HepG2 (cell line): ENCODE measurements around the gene STX4. TPM values are rescaled to one million over a fixed set of nuclear protein-coding genes. Genes with fewer than 3 reads are reported as not detected.
A peak's percentile ranks its signal among the peaks of the same experiment; 100 is the strongest.

ENCODE experiments used
- ATAC-seq: fragments of 200-7000 bp; cut with Tn5 transposase; 3 replicates; pipeline ENCODE4 v1.9.1; 2020; ENCODE audit warnings: mild to moderate bottlenecking, moderate library complexity
- BruUV-seq: library from RNA; stranded (reverse); fragments of 400-500 nt; replicated peaks from 2 replicates; lab custom pipeline; 2021; lab: Mats Ljungman, UMichigan
- CTCF ChIA-PET: fragments of 300-600 bp; formaldehyde crosslinking; extraction: SDS; loops from one replicate; lab custom pipeline; 2021; ENCODE audit warnings: low total read pairs, inconsistent platforms, low intra/inter-chr PET ratio; lab: Yijun Ruan, JAX
- POLR2A ChIA-PET: fragments of 350-600 bp; sonication (Branson Sonifier 250); formaldehyde crosslinking; loops from one replicate; lab custom pipeline; 2020; ENCODE audit warnings: antibody characterized with exemption, inconsistent platforms; lab: Yijun Ruan, JAX
- DNase-seq: peaks from one replicate; pipeline ENCODE4 v3.0.0-alpha.2; 2015; ENCODE audit warnings: low spot score
- FAIRE-seq: peaks from 3 replicates; lab custom pipeline; 2011; peaks lifted over from hg19 to GRCh38; lab: Jason Lieb, UNC
- H2AFZ ChIP-seq: one replicate; pipeline ENCODE4 v1.6.1; 2011; ENCODE audit warnings: low read length, inconsistent platforms
- H3K27ac ChIP-seq: fragments of 300-600 bp; 3 replicates; pipeline ENCODE4 v1.8.0; 2011; ENCODE audit warnings: mixed run types, mild to moderate bottlenecking, mixed read lengths, low read length, inconsistent platforms; ENCODE audit not compliant: insufficient read depth; ENCODE audit errors: extremely low read length
- H3K27me3 ChIP-seq, 2 experiments: fragments of 200-600 bp in 1 of 2; 2 replicates in 1 of 2; 3 replicates in 1 of 2; pipeline versions ENCODE4 v1.6.0 to v1.8.0; 2011; ENCODE audit warnings: low read length in 2 of 2, mild to moderate bottlenecking in 2 of 2, moderate library complexity in 2 of 2, inconsistent platforms in 1 of 2; ENCODE audit not compliant: insufficient read depth in 2 of 2, control insufficient read depth in 1 of 2
- H3K36me3 ChIP-seq, 2 experiments: fragments of 200-600 bp in 1 of 2; replicated peaks in 1 of 2; 2 replicates in 1 of 2; 3 replicates in 1 of 2; pipeline versions ENCODE4 v1.5.1 to v1.8.0; 2011; ENCODE audit warnings: low read length in 2 of 2, inconsistent platforms in 1 of 2; ENCODE audit not compliant: insufficient read depth in 2 of 2, control insufficient read depth in 1 of 2
- H3K4me1 ChIP-seq: 2 replicates; pipeline ENCODE4 v1.5.1; 2012; ENCODE audit warnings: low read length, inconsistent platforms; ENCODE audit not compliant: insufficient read depth
- H3K4me2 ChIP-seq: 2 replicates; pipeline ENCODE4 v1.6.0; 2011; ENCODE audit warnings: low read depth, low read length, inconsistent platforms
- H3K4me3 ChIP-seq, 3 experiments: fragments of 200-600 bp in 1 of 3; sonication (generic), shearing (Covaris generic) in 1 of 3; replicated peaks in 1 of 3; 2 replicates each; pipeline ENCODE4 v1.5.1; 2011 to 2016; ENCODE audit warnings: low read length in 3 of 3, inconsistent platforms in 2 of 3, low read depth in 2 of 3, mild to moderate bottlenecking in 2 of 3, control low read depth in 1 of 3, mixed read lengths in 1 of 3; ENCODE audit not compliant: insufficient read depth in 1 of 3
- H3K79me2 ChIP-seq: one replicate; pipeline ENCODE4 v1.6.1; 2011; ENCODE audit warnings: low read length, inconsistent platforms; ENCODE audit not compliant: insufficient read depth
- H3K9ac ChIP-seq: 2 replicates; pipeline ENCODE4 v1.6.0; 2011; ENCODE audit warnings: mild to moderate bottlenecking, low read depth, low read length, inconsistent platforms; ENCODE audit not compliant: insufficient read depth
- H3K9me3 ChIP-seq: 2 replicates; pipeline ENCODE4 v1.5.1; 2012; ENCODE audit warnings: mild to moderate bottlenecking, low read length
- H4K20me1 ChIP-seq: 2 replicates; pipeline ENCODE4 v1.6.0; 2011; ENCODE audit warnings: inconsistent platforms, mild to moderate bottlenecking, low read length, moderate library complexity; ENCODE audit not compliant: insufficient read depth
- DNMT1 ChIP-seq: sonication (generic); formaldehyde crosslinking; IDR thresholded peaks from 2 replicates; pipeline ENCODE4 v1.5.1; 2020; ENCODE audit warnings: mild to moderate bottlenecking, missing genetic modification reagents
- FOSL1 ChIP-seq: sonication (generic); formaldehyde crosslinking; IDR thresholded peaks from 2 replicates; pipeline ENCODE4 v1.9.0; 2021; ENCODE audit warnings: missing genetic modification reagents, borderline replicate concordance
- HIC2 ChIP-seq: sonication (generic); formaldehyde crosslinking; IDR thresholded peaks from 2 replicates; pipeline ENCODE4 v1.9.0; 2022; ENCODE audit warnings: low read depth, missing genetic modification reagents
- HNF4A ChIP-seq: sonication (generic); formaldehyde crosslinking; IDR thresholded peaks from 2 replicates; pipeline ENCODE4 v1.4.0; 2020; ENCODE audit warnings: missing genetic modification reagents
- KDM1A ChIP-seq: IDR thresholded peaks from 2 replicates; pipeline ENCODE4 v1.6.1; 2016; ENCODE audit warnings: missing compliant biosample characterization
- MEIS2 ChIP-seq: sonication (generic); formaldehyde crosslinking; IDR thresholded peaks from 2 replicates; pipeline ENCODE4 v1.9.0; 2021; ENCODE audit warnings: mild to moderate bottlenecking, missing genetic modification reagents
- MIER2 ChIP-seq: IDR thresholded peaks from 2 replicates; pipeline ENCODE4 v1.6.1; 2016; ENCODE audit warnings: missing biosample characterization, missing genetic modification reagents
- TAF1 ChIP-seq: sonication (generic); formaldehyde crosslinking; IDR thresholded peaks from 2 replicates; pipeline ENCODE4 v1.4.0; 2020; ENCODE audit warnings: missing genetic modification reagents
- ZBTB4 ChIP-seq: sonication (generic); formaldehyde crosslinking; IDR thresholded peaks from 2 replicates; pipeline ENCODE4 v1.4.0; 2020; ENCODE audit warnings: missing genetic modification reagents, mild to moderate bottlenecking, borderline replicate concordance
- ZNF251 ChIP-seq: sonication (generic); formaldehyde crosslinking; IDR thresholded peaks from 2 replicates; pipeline ENCODE4 v1.9.0; 2021; ENCODE audit warnings: mild to moderate bottlenecking, missing genetic modification reagents
- ZNF562 ChIP-seq: sonication (generic); formaldehyde crosslinking; IDR thresholded peaks from 2 replicates; pipeline ENCODE4 v1.8.0; 2022; ENCODE audit warnings: missing genetic modification reagents, borderline replicate concordance
- ZNF687 ChIP-seq: sonication (generic); formaldehyde crosslinking; IDR thresholded peaks from 2 replicates; pipeline ENCODE4 v1.5.1; 2020; ENCODE audit warnings: mild to moderate bottlenecking, missing genetic modification reagents, moderate library complexity
- ZNF768 ChIP-seq: sonication (generic); formaldehyde crosslinking; IDR thresholded peaks from 2 replicates; pipeline ENCODE4 v1.4.0; 2020; ENCODE audit warnings: missing genetic modification reagents
- whole genome bisulfite sequencing: methylation state at CpG from one replicate; pipeline ENCODE4 v1.1.6; 2017; ENCODE audit warnings: low lambda C conversion rate; 5-methylcytosine and 5-hydroxymethylcytosine counted together
- in situ Hi-C: cut with HindIII; loops from 2 replicates; pipeline ENCODE4 v1.10.0; 2017; ENCODE audit warnings: low pct_unique_long_range_greater_than_20kb; ENCODE audit not compliant: extremely low pct_ligation_motif_present
- intact Hi-C: fragments of 100-400 bp; cut with micrococcal nuclease; formaldehyde crosslinking; loops from one replicate; pipeline ENCODE4 v1.10.0; 2022; ENCODE audit not compliant: unreplicated experiment
- polyA plus RNA-seq, 8 experiments: library from polyadenylated mRNA; depleted of rRNA in 3 of 8; stranded (reverse) in 7 of 8; unstranded in 1 of 8; fragments of >200 nt; fragmentation: Illumina TruSeq in 4 of 8; extraction: Trizol in 4 of 8; gene quantifications; 2 replicates each; pipeline versions ENCODE4 v1.2.1 to v1.2.3, GENCODE V29; 2011 to 2016; ENCODE audit warnings: low read depth in 4 of 8, missing spikeins in 1 of 8, mixed read lengths in 1 of 8; ENCODE audit not compliant: insufficient read depth in 1 of 8
- total RNA-seq, 5 experiments: library from RNA; depleted of rRNA; stranded (reverse); fragments of >200 nt; fragmentation: Illumina TruSeq; extraction: Trizol; gene quantifications; 2 replicates each; pipeline ENCODE4 v1.2.3, GENCODE V29; 2016; ENCODE audit warnings: low read depth in 1 of 5
- TF ChIP-seq, protein P1 (sequence below): sonication (generic); formaldehyde crosslinking; IDR thresholded peaks from 2 replicates; pipeline ENCODE4 v1.8.1; 2023; ENCODE audit warnings: mild to moderate bottlenecking, missing genetic modification reagents, borderline replicate concordance
- TF ChIP-seq, protein P2 (sequence below): sonication (generic); formaldehyde crosslinking; IDR thresholded peaks from 2 replicates; pipeline ENCODE4 v1.4.0; 2020; ENCODE audit warnings: missing genetic modification reagents

The STX4 gene
- total and polyA plus RNA-seq, 2 of the 13 experiments (the other 11 are each of a cell fraction or from before 2014, with no cell fraction given), result 29.2 to 34.6 TPM

- peak; percentile 9 for ATAC-seq
- in situ Hi-C loops, result loop anchor here (5.0 to 25.0 kb wide), 3 partner anchors 466 to 884 kb away; partner anchors contain the start of genes ARMC5 and ZNF267
- Histone ChIP-seq H3K27ac (no peak overlapping the region), H3K36me3 (no peaks in the 10 kb centered on the region), H3K4me3 (no peak overlapping the region), H3K27me3 (no peaks in the 10 kb centered on the region), H2AFZ (no peak overlapping the region), H3K9me3 (no peaks in the 10 kb centered on the region), H3K9ac (no peak overlapping the region), H4K20me1 (no peaks in the 10 kb centered on the region), H3K4me1 (peaks cover 62% of the 10 kb centered on the region), H3K79me2 (no peaks in the 10 kb centered on the region), H3K4me2 (0 out of 2 replicates have a peak overlapping the region, but pooled peaks have one; percentile 2)
- ChIA-PET POLR2A (no interaction called here), CTCF (no interaction called here)
- no peak for DNase-seq
- no peak for FAIRE-seq
- intact Hi-C loops, result no loop called here
- WGBS, result 29% methylated on average over 8 of the region's 8 CpGs
- BruUV-seq, result no TSS peak
- TF ChIP-seq ZNF562 (CRISPR knock-in tag) (no peak), ZBTB4 (CRISPR knock-in tag) (no peak), FOSL1 (CRISPR knock-in tag) (no peak), ZNF768 (CRISPR knock-in tag) (no peak), ZNF687 (CRISPR knock-in tag) (peak; percentile 46; the same call in 1 of the 2 replicates), KDM1A (no peak), MIER2 (CRISPR knock-in tag) (no peak), HNF4A (CRISPR knock-in tag) (peak; percentile 13; the same call in 1 of the 2 replicates), MEIS2 (CRISPR knock-in tag) (no peak), HIC2 (peak; percentile 58; the same call in 1 of the 2 replicates), TAF1 (CRISPR knock-in tag) (no peak), ZNF251 (CRISPR knock-in tag) (0 out of 2 replicates have a peak, but pooled peaks have one; percentile 12), DNMT1 (CRISPR knock-in tag) (no peak)
- TF ChIP-seq, protein P1, sequence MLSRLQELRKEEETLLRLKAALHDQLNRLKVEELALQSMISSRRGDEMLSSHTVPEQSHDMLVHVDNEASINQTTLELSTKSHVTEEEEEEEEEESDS (CRISPR knock-in tag), result no peak
- TF ChIP-seq, protein P2, sequence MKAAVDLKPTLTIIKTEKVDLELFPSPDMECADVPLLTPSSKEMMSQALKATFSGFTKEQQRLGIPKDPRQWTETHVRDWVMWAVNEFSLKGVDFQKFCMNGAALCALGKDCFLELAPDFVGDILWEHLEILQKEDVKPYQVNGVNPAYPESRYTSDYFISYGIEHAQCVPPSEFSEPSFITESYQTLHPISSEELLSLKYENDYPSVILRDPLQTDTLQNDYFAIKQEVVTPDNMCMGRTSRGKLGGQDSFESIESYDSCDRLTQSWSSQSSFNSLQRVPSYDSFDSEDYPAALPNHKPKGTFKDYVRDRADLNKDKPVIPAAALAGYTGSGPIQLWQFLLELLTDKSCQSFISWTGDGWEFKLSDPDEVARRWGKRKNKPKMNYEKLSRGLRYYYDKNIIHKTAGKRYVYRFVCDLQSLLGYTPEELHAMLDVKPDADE (CRISPR knock-in tag), result no peak
These were observed 42.3 kb upstream of the STX4 start for GRCh38 chr16:30991052-30991451.
